HepG2 (cell line): ENCODE data around the gene CCDC178. TPM values are rescaled to one million over a fixed set of nuclear protein-coding genes. Genes with fewer than 3 reads are reported as not detected.
A peak's percentile ranks its signal among the peaks of the same experiment; 100 is the strongest.

Source experiments
- ATAC-seq: fragments of 200-7000 bp; cut with Tn5 transposase; 3 replicates; pipeline ENCODE4 v1.9.1; 2020; ENCODE audit warnings: mild to moderate bottlenecking, moderate library complexity
- BruUV-seq: library from RNA; stranded (reverse); fragments of 400-500 nt; replicated peaks from 2 replicates; lab custom pipeline; 2021; lab: Mats Ljungman, UMichigan
- CTCF ChIA-PET: fragments of 300-600 bp; formaldehyde crosslinking; extraction: SDS; loops from one replicate; lab custom pipeline; 2021; ENCODE audit warnings: low total read pairs, inconsistent platforms, low intra/inter-chr PET ratio; lab: Yijun Ruan, JAX
- POLR2A ChIA-PET: fragments of 350-600 bp; sonication (Branson Sonifier 250); formaldehyde crosslinking; loops from one replicate; lab custom pipeline; 2020; ENCODE audit warnings: antibody characterized with exemption, inconsistent platforms; lab: Yijun Ruan, JAX
- DNase-seq: peaks from one replicate; pipeline ENCODE4 v3.0.0-alpha.2; 2015; ENCODE audit warnings: low spot score
- FAIRE-seq: peaks from 3 replicates; lab custom pipeline; 2011; peaks lifted over from hg19 to GRCh38; lab: Jason Lieb, UNC
- H2AFZ ChIP-seq: one replicate; pipeline ENCODE4 v1.6.1; 2011; ENCODE audit warnings: low read length, inconsistent platforms
- H3K27ac ChIP-seq: fragments of 300-600 bp; 3 replicates; pipeline ENCODE4 v1.8.0; 2011; ENCODE audit warnings: mixed run types, mild to moderate bottlenecking, mixed read lengths, low read length, inconsistent platforms; ENCODE audit not compliant: insufficient read depth; ENCODE audit errors: extremely low read length
- H3K27me3 ChIP-seq, 2 experiments: fragments of 200-600 bp in 1 of 2; 2 replicates in 1 of 2; 3 replicates in 1 of 2; pipeline versions ENCODE4 v1.6.0 to v1.8.0; 2011; ENCODE audit warnings: low read length in 2 of 2, mild to moderate bottlenecking in 2 of 2, moderate library complexity in 2 of 2, inconsistent platforms in 1 of 2; ENCODE audit not compliant: insufficient read depth in 2 of 2, control insufficient read depth in 1 of 2
- H3K36me3 ChIP-seq, 2 experiments: fragments of 200-600 bp in 1 of 2; replicated peaks in 1 of 2; 2 replicates in 1 of 2; 3 replicates in 1 of 2; pipeline versions ENCODE4 v1.5.1 to v1.8.0; 2011; ENCODE audit warnings: low read length in 2 of 2, inconsistent platforms in 1 of 2; ENCODE audit not compliant: insufficient read depth in 2 of 2, control insufficient read depth in 1 of 2
- H3K4me1 ChIP-seq: 2 replicates; pipeline ENCODE4 v1.5.1; 2012; ENCODE audit warnings: low read length, inconsistent platforms; ENCODE audit not compliant: insufficient read depth
- H3K4me2 ChIP-seq: 2 replicates; pipeline ENCODE4 v1.6.0; 2011; ENCODE audit warnings: low read depth, low read length, inconsistent platforms
- H3K4me3 ChIP-seq, 3 experiments: fragments of 200-600 bp in 1 of 3; sonication (generic), shearing (Covaris generic) in 1 of 3; replicated peaks in 1 of 3; 2 replicates each; pipeline ENCODE4 v1.5.1; 2011 to 2016; ENCODE audit warnings: low read length in 3 of 3, inconsistent platforms in 2 of 3, low read depth in 2 of 3, mild to moderate bottlenecking in 2 of 3, control low read depth in 1 of 3, mixed read lengths in 1 of 3; ENCODE audit not compliant: insufficient read depth in 1 of 3
- H3K79me2 ChIP-seq: one replicate; pipeline ENCODE4 v1.6.1; 2011; ENCODE audit warnings: low read length, inconsistent platforms; ENCODE audit not compliant: insufficient read depth
- H3K9ac ChIP-seq: 2 replicates; pipeline ENCODE4 v1.6.0; 2011; ENCODE audit warnings: mild to moderate bottlenecking, low read depth, low read length, inconsistent platforms; ENCODE audit not compliant: insufficient read depth
- H3K9me3 ChIP-seq: 2 replicates; pipeline ENCODE4 v1.5.1; 2012; ENCODE audit warnings: mild to moderate bottlenecking, low read length
- H4K20me1 ChIP-seq: 2 replicates; pipeline ENCODE4 v1.6.0; 2011; ENCODE audit warnings: inconsistent platforms, mild to moderate bottlenecking, low read length, moderate library complexity; ENCODE audit not compliant: insufficient read depth
- CCAR2 ChIP-seq: fragments of 200-400 bp; formaldehyde crosslinking; optimal IDR thresholded peaks from 2 replicates; pipeline ENCODE3; 2018; ENCODE audit warnings: low read depth, mild to moderate bottlenecking, low read length, moderate library complexity
- HNF1A ChIP-seq, 2 experiments: sonication (generic) in 1 of 2; formaldehyde crosslinking in 1 of 2; IDR thresholded peaks; 2 replicates each; pipeline versions ENCODE4 v1.4.0 to v1.6.1; 2016 to 2020; ENCODE audit warnings: borderline replicate concordance in 1 of 2, low read depth in 1 of 2, mild to moderate bottlenecking in 1 of 2, missing genetic modification reagents in 1 of 2
- HNRNPK ChIP-seq: fragments of 200-400 bp; formaldehyde crosslinking; IDR thresholded peaks from 2 replicates; pipeline ENCODE4 v1.6.1; 2018; ENCODE audit warnings: low read length, low read depth, moderate library complexity, mild to moderate bottlenecking; ENCODE audit not compliant: poor library complexity, severe bottlenecking
- NRL ChIP-seq: sonication (generic); formaldehyde crosslinking; IDR thresholded peaks from 2 replicates; pipeline ENCODE4 v1.5.0; 2020; ENCODE audit warnings: missing genetic modification reagents, mild to moderate bottlenecking, moderate library complexity, borderline replicate concordance
- SAP130 ChIP-seq: IDR thresholded peaks from 2 replicates; pipeline ENCODE4 v1.6.1; 2016; ENCODE audit warnings: low read depth
- TEAD2 ChIP-seq: sonication (generic); formaldehyde crosslinking; IDR thresholded peaks from 2 replicates; pipeline ENCODE4 v1.9.0; 2021; ENCODE audit warnings: missing genetic modification reagents
- TERF1 ChIP-seq: sonication (generic); formaldehyde crosslinking; IDR thresholded peaks from 2 replicates; pipeline ENCODE4 v1.8.0; 2022; ENCODE audit warnings: mild to moderate bottlenecking, missing genetic modification reagents, moderate library complexity
- ZNF225 ChIP-seq: sonication (generic); formaldehyde crosslinking; IDR thresholded peaks from 2 replicates; pipeline ENCODE4 v1.4.0; 2020; ENCODE audit warnings: mild to moderate bottlenecking, missing genetic modification reagents
- WGBS: methylation state at CpG from one replicate; pipeline ENCODE4 v1.1.6; 2017; ENCODE audit warnings: low lambda C conversion rate; 5-methylcytosine and 5-hydroxymethylcytosine counted together
- in situ Hi-C: cut with HindIII; loops from 2 replicates; pipeline ENCODE4 v1.10.0; 2017; ENCODE audit warnings: low pct_unique_long_range_greater_than_20kb; ENCODE audit not compliant: extremely low pct_ligation_motif_present
- intact Hi-C: fragments of 100-400 bp; cut with micrococcal nuclease; formaldehyde crosslinking; loops from one replicate; pipeline ENCODE4 v1.10.0; 2022; ENCODE audit not compliant: unreplicated experiment
- polyA plus RNA-seq, 8 experiments: library from polyadenylated mRNA; depleted of rRNA in 3 of 8; stranded (reverse) in 7 of 8; unstranded in 1 of 8; fragments of >200 nt; fragmentation: Illumina TruSeq in 4 of 8; extraction: Trizol in 4 of 8; gene quantifications; 2 replicates each; pipeline versions ENCODE4 v1.2.1 to v1.2.3, GENCODE V29; 2011 to 2016; ENCODE audit warnings: low read depth in 4 of 8, missing spikeins in 1 of 8, mixed read lengths in 1 of 8; ENCODE audit not compliant: insufficient read depth in 1 of 8
- total RNA-seq, 5 experiments: library from RNA; depleted of rRNA; stranded (reverse); fragments of >200 nt; fragmentation: Illumina TruSeq; extraction: Trizol; gene quantifications; 2 replicates each; pipeline ENCODE4 v1.2.3, GENCODE V29; 2016; ENCODE audit warnings: low read depth in 1 of 5

CCDC178 gene
- total and polyA plus RNA-seq, 2 of the 13 experiments (the other 11 are each of a cell fraction or from before 2014, with no cell fraction given), result not detected

GRCh38 chr18:33288082-33288716 lies 152.3 kb downstream of the CCDC178 start:
- CTCF ChIA-PET, result no interaction called here

More at GRCh38 chr18:33288082-33288716, 152.3 kb downstream of the CCDC178 start:
- in situ Hi-C loops (no loop called here), intact Hi-C loops (no loop called here)
- H4K20me1 ChIP-seq, result no peaks in the 10 kb centered on the region
- no peak for TF ChIP-seq CCAR2
- TF ChIP-seq NRL, result no peak
- no peak for TF ChIP-seq TERF1 (CRISPR knock-in tag)
- TF ChIP-seq ZNF225 (CRISPR knock-in tag), result no peak
- TF ChIP-seq HNF1A (IDR thresholded peaks at IDR 0.05; ENCODE audit: low read depth), result no peak
- TF ChIP-seq HNF1A (CRISPR knock-in tag; IDR thresholded peaks at IDR 0.05; ENCODE audit: borderline replicate concordance), result no peak
- no peak for TF ChIP-seq SAP130
- TF ChIP-seq HNRNPK, result peak; percentile 89
- no peak for TF ChIP-seq TEAD2
- DNase-seq (no peak), FAIRE-seq (no peak), ATAC-seq (no peak)
- no peaks in the 10 kb centered on the region for H3K9me3 ChIP-seq
- no peaks in the 10 kb centered on the region for H3K36me3 ChIP-seq
- H2AFZ ChIP-seq, result no peak overlapping the region
- BruUV-seq, result no TSS peak
- H3K4me2 ChIP-seq, result no peak overlapping the region
- POLR2A ChIA-PET, result no interaction called here
- WGBS, result 56% methylated on average over 3 of the region's 3 CpGs
- no peak overlapping the region for H3K4me3 ChIP-seq
- no peak overlapping the region for H3K9ac ChIP-seq
- H3K4me1 ChIP-seq, result no peaks in the 10 kb centered on the region
- H3K79me2 ChIP-seq, result no peaks in the 10 kb centered on the region
- no peaks in the 10 kb centered on the region for H3K27me3 ChIP-seq
- H3K27ac ChIP-seq, result no peak overlapping the region
